Vagina (tissue), 2 donors: Measurements from ENCODE around the gene COPG1. TPM values are rescaled to one million over a fixed set of nuclear protein-coding genes. Genes with fewer than 3 reads are reported as not detected.

Experiments used
- microRNA-seq: library from miRNA; unstranded; fragments of <30 nt; microRNA quantifications from one replicate; pipeline ENCODE4, GENCODE V29; 2017; ENCODE audit warnings: borderline number of aligned reads, borderline replicate concordance
- small RNA-seq: library from RNA; depleted of rRNA; stranded (forward); fragments of <200 nt; gene quantifications from one replicate; pipeline ENCODE3, GENCODE V24; 2016
- total RNA-seq: library from RNA; depleted of rRNA; stranded (reverse); fragments of >200 nt; gene quantifications from one replicate; pipeline ENCODE4 v1.2.3, GENCODE V29; 2016

Gene COPG1
- total RNA-seq, 1 donor from 2014 or later = 76.4 TPM

Small RNAs within 50 kb of the gene (microRNA-seq; reads per million reads assigned to microRNA genes)
- gene MIR6826 = not detected

Small RNAs within 50 kb of the gene (small RNA-seq; reads per million reads assigned to genes)
- not detected for gene MIR6826
- not detected for gene RPS27P12

Other genes with a start within 250 kb of the COPG1 start
- 3.7 TPM for gene EFCC1, start 248.3 kb upstream of the COPG1 start, total RNA-seq
- not detected for gene GP9, start 188.8 kb upstream of the COPG1 start, total RNA-seq
- 8.6 TPM for gene RAB43, start 127.8 kb upstream of the COPG1 start, total RNA-seq
- gene ISY1, start 88.5 kb upstream of the COPG1 start, total RNA-seq = 16.2 TPM
- 405 TPM for gene CNBP, start 65.7 kb upstream of the COPG1 start, total RNA-seq
- 16.9 TPM for gene HMCES, start 29.3 kb downstream of the COPG1 start, total RNA-seq
- not detected for gene EFCAB12, start 179.0 kb downstream of the COPG1 start, total RNA-seq
- 32.4 TPM for gene MBD4, start 190.3 kb downstream of the COPG1 start, total RNA-seq
- 33.4 TPM for gene IFT122, start 190.6 kb downstream of the COPG1 start, total RNA-seq